ENCODE results near the gene GPR108.
"Not testable (repeated sequence)": the region's sequence is repeated elsewhere in the genome, so short reads cannot be mapped to it uniquely, and the experiment has no call there.

GPR108 gene

GRCh38 chr19:6760606-6761005 is 23.2 kb upstream of the GPR108 start:
- DNase-seq, result no peak

GRCh38 chr19:6754653-6755463 is 17.5 kb upstream of the GPR108 start:
- no peak for DNase-seq

DNA sequence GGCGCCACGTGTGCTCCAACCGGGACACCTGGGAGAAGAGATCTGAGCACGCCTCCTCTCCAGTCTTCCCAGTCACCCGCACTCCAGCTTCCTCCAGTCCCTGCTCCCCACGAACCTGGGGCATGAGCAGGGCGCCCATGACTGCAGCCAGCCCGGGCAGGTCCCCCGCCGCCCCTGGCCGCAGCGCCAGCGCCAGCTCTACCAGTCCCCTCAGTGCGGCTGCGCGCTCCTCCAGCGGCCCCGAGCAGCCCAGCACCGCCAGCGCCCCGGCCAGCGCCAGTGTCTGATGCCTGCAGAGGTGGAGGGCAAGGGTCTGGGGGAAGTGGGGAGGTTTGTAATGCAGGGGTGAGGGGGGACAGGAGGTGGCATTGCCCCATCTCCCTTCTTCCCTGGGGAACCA is 16.8 kb upstream of the GPR108 start:
- DNase-seq, result no peak

DNA sequence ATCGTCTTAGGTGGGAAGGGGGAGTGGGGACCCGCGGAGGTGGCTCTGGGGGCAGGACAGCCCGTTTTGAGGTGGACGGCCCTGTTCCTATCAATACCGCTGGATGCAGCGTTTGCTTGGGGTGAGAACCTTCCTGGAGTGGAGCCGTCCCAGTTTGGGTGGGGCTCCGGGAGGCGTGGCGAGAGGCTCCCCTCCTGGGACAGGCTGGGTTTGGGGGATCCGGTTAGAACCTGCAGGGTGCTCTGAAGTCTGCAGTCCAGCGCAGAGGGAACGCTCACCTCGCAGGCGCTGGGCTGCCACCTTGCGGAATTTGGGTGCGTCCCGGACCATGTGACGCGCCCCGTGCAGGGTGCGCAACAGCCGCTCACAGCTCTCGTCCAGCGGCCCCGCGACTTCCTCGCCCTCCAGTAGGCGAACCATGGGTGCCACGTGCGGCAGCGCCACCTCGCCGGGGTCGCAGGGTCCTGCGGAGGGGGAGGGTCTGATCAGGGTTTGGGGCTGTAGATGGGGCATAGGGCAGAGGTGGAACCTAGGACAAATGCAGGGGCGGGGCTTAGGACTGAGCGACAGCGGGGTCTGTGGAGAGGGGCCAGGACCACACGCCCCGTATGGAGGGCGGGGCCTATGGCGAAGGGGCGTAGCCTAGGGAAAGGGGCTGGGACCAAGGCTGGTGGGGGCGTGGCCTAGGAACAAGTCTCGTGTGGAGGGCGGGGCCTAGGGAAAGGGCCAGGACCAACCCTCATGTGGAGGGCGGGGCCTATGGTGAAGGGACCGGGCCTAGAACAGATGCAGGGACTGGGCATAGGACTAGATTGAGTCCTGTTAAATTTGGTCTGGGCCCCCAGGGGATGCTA is 16.0 kb upstream of the GPR108 start:
- peak; percentile 65 for DNase-seq

DNA sequence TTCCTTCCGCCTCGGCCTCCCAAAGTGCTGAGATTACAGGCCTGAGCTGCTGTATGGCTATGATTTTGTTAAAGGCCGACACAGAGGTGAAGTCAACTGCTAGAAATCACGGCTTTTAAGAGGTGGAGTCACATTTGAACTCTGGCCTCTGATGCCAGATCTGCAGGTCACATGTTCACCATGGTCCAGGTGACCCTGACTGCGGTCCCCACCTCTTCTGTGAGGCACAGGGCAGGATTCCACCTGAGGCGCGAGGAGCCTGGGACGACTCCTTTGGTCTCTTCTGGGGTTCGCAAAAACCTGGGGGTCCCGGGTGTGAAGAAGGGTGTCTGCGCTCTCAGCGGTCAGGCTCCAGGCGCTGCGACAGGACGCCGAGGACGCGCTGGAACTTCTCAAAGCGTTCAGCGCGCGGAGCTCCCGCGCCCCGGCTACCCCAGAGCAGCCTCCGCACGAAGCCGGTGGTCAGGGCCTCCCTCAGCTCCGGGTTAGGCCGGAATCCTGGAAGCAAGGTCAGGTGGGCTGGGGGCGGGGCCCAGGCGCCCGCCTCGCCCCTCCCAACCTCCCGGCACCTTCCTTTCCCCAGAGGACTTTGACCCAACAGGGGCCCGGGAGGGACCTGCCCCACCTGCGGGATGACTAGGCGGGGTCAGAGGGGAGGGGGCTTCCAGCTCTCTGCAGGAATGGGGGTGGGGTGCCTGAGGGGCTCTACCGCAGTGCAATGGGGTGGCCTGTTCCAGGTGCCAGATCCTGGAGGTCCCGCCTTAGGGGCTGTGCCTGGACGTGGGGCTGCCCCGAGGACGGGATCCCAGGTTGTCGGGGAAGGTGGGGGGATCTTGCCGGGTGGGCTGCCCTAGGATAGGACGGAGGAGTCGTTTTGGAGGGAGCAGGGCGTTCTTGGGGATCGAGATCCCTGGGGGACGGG is 15.1 kb upstream of the GPR108 start:
- DNase-seq, result no peak

GRCh38 chr19:6751189-6751588 is 13.8 kb upstream of the GPR108 start:
- no peak for DNase-seq

DNA sequence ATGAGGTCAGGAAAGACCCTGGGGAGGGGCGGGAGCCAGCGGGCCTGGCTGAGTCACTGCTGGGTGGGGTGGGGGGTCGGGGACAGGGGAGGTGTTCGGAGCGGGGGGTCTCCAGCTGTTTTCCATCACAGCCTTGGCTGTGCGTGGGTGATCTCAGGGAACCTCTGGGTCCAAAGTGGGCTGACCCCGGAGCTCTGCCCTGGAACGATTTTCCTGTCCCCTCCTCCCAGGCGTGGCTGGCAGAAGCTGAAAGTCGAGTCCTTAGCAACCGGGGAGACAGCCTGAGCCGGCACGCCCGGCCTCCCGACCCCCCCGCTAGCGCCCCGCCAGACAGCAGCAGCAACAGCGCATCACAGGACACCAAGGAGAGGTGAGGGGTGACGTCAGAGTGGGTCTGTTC is 12.7 kb upstream of the GPR108 start:
- peak; percentile 72 for DNase-seq

- DNase-seq, result not testable (repeated sequence)
Measured at GRCh38 chr19:6748543-6748942, 11.2 kb upstream of the GPR108 start.

GRCh38 chr19:6745965-6746364 is 8.6 kb upstream of the GPR108 start:
- DNase-seq, result no peak

- peak; percentile 91 for DNase-seq
Measured at GRCh38 chr19:6744381-6745301, 7.3 kb upstream of the GPR108 start.

DNA sequence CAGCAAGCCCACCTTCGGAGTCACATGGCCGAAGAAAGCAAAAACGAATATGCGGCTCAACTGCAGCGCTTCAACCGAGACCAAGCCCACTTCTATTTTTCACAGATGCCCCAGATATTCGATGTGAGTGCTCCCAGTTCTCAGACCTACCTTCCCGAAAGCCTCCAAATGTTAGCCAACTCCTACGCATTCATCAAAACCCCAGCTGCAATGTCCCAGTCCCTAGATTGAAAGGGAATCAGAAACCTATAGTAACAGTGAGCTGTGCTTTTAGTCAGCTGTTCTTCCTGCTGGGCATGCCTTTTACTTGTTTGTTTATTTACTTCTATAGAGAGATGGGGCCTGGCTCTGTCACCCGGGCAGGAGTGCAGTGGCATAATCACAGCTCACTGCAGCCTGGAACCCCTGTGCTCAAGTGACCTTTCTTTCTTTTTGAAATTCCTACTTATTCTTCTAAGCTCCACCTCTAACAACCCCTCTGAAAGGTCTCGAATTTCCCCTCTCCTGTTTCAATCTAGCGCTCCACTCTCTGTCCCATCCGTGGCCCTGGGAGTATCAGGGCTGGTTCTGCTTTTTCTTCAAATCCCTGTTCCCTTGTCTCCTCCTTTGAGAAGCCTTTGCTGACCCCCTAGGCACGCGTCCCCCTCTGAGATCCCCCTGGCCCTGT is 6.5 kb upstream of the GPR108 start:
- no peak for DNase-seq

- no peak for DNase-seq
Measured at GRCh38 chr19:6743066-6743465, 5.7 kb upstream of the GPR108 start.

DNA sequence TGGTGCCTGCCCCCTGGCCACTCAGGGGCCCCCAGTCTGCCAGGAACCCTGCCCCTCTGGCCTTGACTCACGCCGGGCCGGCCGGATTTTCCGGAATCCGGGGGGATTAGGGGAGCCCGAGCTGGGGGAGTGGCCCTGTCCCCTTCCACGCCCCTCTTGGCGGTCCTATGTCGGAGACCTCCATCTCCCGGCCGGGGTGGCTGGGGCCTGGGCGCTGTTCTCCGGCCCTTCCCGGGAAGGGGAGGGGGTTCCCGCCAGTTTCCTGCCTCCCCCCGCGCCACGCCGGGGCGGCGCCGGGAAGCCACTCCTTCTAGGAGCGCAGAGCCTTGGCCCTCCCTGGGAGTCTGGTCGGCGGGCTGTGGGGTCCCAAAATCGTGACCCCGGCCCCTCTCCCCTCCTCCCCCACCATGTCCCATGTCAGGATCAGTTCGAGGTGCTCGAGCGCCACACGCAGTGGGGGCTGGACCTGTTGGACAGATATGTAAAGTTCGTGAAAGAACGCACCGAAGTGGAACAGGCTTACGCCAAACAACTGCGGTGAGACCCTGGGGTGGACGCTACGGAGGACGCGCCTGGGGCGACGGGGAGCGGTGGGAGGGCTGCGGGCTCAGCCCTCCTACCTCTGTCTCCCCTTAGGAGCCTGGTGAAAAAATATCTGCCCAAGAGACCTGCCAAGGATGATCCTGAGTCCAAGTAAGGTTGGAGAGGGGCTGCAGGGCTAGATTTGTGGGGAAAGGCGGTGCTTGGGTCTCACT is 3.4 kb upstream of the GPR108 start:
- peak; percentile 88 for DNase-seq

- no peak for DNase-seq
Measured at GRCh38 chr19:6739883-6740588, 2.7 kb upstream of the GPR108 start.

DNA sequence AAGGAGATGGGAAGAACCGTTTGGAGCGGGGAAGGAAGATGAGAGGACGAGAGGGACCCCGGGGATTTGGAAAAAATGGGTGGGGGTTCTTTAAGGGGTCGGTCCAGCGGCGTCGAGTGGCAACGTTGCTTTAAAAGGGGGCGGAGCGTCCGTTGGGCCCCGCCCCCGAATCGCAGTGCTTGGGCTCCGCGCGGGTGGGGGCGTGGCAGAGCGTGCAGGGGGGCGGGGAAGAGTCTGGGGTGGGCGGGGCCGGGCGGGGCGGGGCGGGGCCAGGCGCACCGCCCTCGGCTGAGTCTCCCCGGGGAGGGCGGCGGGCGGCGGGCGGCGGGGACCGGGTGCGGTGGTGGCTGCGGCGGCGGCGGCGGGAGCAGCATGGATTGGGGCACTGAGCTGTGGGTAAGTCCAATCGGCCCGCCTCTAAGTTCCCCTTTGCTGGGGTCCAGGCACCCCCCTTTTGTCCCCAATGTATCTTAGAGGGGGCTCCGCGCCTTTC is 2.1 kb upstream of the GPR108 start, which contains the start of gene TRIP10:
Gene TRIP10, plus strand, starts transcription at position 291 of the 493 bp plus-strand sequence. Its CDS starts 82 bp downstream, at position 373.
- DNase-seq, result peak; percentile 91

DNA sequence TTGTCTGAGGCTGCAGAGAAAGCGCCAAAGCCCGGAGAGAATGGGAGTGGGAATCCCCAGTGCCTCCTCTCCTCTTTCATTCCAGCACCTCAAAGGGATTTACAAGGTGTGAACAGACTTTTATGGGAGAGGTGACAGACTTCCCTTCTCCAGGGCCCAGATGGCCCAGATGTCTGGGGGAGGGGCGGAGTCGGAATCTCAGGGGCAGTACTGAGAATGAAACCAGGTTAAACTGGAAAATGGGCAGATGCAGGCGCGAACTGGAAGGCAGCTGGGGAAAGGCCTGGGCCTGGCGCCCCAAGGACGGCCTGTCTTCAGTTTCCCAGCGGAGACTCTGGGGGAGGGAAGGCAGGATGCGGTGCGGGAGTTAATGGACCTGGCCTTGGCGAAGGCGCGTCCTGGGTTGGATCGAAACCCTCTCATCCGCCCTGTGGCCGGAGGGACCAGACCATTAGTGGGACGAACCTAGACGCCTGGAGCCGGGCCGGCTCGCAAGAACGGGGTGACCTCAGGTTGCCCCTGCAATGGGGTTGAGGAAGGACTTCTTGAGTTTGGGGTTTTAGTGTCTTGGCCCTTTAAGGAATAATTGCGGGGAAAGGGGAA is 1.5 kb upstream of the GPR108 start:
- no peak for DNase-seq

- DNase-seq, result peak; percentile 84
Measured at GRCh38 chr19:6737873-6738786, 750 bp upstream of the GPR108 start.

GRCh38 chr19:6736917-6737283 is 480 bp downstream of the GPR108 start:
- no peak for DNase-seq
